OCI-LY7 (cell line): ENCODE results near the gene JDP2.

Source experiments
- CTCF ChIP-seq: fragments of 200-600 bp; sonication (generic); conservative IDR thresholded peaks from 2 replicates; pipeline ENCODE4 v1.5.1; 2014; ENCODE audit warnings: mild to moderate bottlenecking, antibody characterized with exemption, low read length, moderate library complexity, mixed read lengths
- EZH2phosphoT487 ChIP-seq: fragments of 200-600 bp; sonication (generic); IDR thresholded peaks from 2 replicates; pipeline ENCODE4 v1.6.1; 2018; ENCODE audit warnings: low read depth, borderline replicate concordance, mild to moderate bottlenecking, mixed run types, antibody characterized with exemption, low read length, moderate library complexity, mixed read lengths

GRCh38 chr14:75417674-75418073, 10.1 kb upstream of the JDP2 start:
- TF ChIP-seq CTCF (no peak), EZH2phosphoT487 (no peak)
